Karpas-422 (cell line): ENCODE measurements around the gene KRTAP4-11. TPM values are rescaled to one million over a fixed set of nuclear protein-coding genes. Genes with fewer than 3 reads are reported as not detected.
"Not testable (repeated sequence)": the region's sequence is repeated elsewhere in the genome, so short reads cannot be mapped to it uniquely, and the experiment has no call there.

Experiments used
- DNase-seq: peaks from one replicate; pipeline ENCODE4 v3.0.0-alpha.2; 2015
- H2AFZ ChIP-seq: fragments of 200-600 bp; sonication (generic); 2 replicates; pipeline ENCODE4 v1.6.1; 2014; ENCODE audit warnings: antibody characterized with exemption, low read length, mixed read lengths
- H3K27ac ChIP-seq: fragments of 200-600 bp; sonication (generic); 2 replicates; pipeline ENCODE4 v1.5.1; 2014; ENCODE audit warnings: mild to moderate bottlenecking, low read length, moderate library complexity
- H3K27me3 ChIP-seq: fragments of 200-600 bp; sonication (generic); 2 replicates; pipeline ENCODE4 v1.6.1; 2014; ENCODE audit warnings: low read length, mixed read lengths
- H3K36me3 ChIP-seq: fragments of 200-600 bp; sonication (generic); 2 replicates; pipeline ENCODE4 v1.6.1; 2014; ENCODE audit warnings: low read length, mixed read lengths; ENCODE audit not compliant: insufficient read depth
- H3K4me1 ChIP-seq: fragments of 200-600 bp; sonication (generic); 2 replicates; pipeline ENCODE4 v1.6.1; 2014; ENCODE audit warnings: mild to moderate bottlenecking, low read length, mixed read lengths
- H3K4me2 ChIP-seq: fragments of 200-600 bp; sonication (generic); 2 replicates; pipeline ENCODE4 v1.6.1; 2014; ENCODE audit warnings: low read length, low read depth, mild to moderate bottlenecking; ENCODE audit not compliant: poor library complexity, severe bottlenecking
- H3K4me3 ChIP-seq: fragments of 200-600 bp; sonication (generic); 2 replicates; pipeline ENCODE4 v1.5.1; 2014; ENCODE audit warnings: mild to moderate bottlenecking, antibody characterized with exemption, low read length, mixed read lengths
- H3K79me2 ChIP-seq: fragments of 200-600 bp; sonication (generic); 2 replicates; pipeline ENCODE4 v1.6.1; 2014; ENCODE audit warnings: mild to moderate bottlenecking, low read length, mixed read lengths
- H3K9ac ChIP-seq: fragments of 200-600 bp; sonication (generic); 2 replicates; pipeline ENCODE4 v1.6.0; 2014; ENCODE audit warnings: low read length
- H3K9me2 ChIP-seq: fragments of 200-600 bp; sonication (generic), shearing (Covaris generic); replicated peaks from 2 replicates; pipeline ENCODE4 v1.6.0; 2014; ENCODE audit warnings: mild to moderate bottlenecking, low read length, moderate library complexity; ENCODE audit not compliant: insufficient read depth
- H3K9me3 ChIP-seq: fragments of 300-700, 200-600 bp; sonication (generic); 2 replicates; pipeline ENCODE4 v1.6.1; 2014; ENCODE audit warnings: low read length, mixed read lengths
- H4K20me1 ChIP-seq: fragments of 200-600 bp; sonication (generic); 2 replicates; pipeline ENCODE4 v1.6.1; 2014; ENCODE audit warnings: mild to moderate bottlenecking, antibody characterized with exemption, low read length, low read depth; ENCODE audit not compliant: insufficient read depth
- total RNA-seq: library from RNA; depleted of rRNA; stranded (reverse); fragments of >200 nt; shearing (Covaris generic); gene quantifications from 2 replicates; pipeline ENCODE4 v1.2.3, GENCODE V29; 2014; ENCODE audit warnings: low replicate concordance

KRTAP4-11 gene
- total RNA-seq, 1 experiment from 2014 or later = not detected

DNA sequence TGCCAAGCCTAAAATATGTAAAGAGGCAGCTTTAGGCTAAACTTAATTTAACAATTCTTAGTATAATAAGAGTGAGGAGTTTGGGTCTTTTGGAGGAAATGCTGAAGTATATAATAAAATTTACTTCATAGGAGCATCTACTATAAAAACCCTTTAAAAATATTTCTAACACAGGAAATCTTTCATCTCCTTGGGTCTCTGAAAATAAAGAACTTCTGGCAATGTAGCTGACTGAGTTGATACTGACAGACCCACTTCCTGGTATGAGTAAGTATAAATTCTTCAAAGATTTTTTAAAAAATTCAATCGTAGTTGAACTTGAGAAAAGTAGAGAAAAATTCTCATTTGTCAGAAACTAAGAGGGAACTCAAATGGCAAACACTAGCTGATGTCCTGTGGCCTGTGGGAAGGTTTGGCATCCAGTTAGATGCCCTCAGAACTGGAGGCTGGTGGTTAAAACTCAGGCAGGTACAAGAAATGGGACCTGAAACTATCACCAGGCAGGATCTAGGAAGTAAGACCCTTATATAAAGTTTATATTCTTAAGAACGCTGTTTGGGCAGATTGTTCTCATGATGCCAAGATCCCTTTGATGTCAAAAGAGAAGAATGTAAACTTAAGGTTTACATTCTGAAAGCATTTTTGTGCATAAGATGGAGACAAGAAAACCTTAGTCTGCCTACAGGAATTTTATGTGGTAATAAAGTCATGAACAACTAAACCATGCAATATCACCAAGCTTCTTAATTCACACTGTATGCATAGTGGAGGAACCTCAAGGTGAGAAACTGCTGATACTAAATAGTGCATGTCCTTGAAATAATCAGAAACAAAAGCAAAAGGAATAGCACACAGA lies 15.9 kb upstream of the KRTAP4-11 start:
- Histone ChIP-seq H3K4me1 (no peaks in the 10 kb centered on the region), H3K9ac (no peak overlapping the region), H3K4me3 (no peak overlapping the region), H3K4me2 (no peak overlapping the region), H3K79me2 (no peaks in the 10 kb centered on the region), H3K27me3 (no peaks in the 10 kb centered on the region), H3K9me3 (no peaks in the 10 kb centered on the region), H2AFZ (no peak overlapping the region), H3K36me3 (no peaks in the 10 kb centered on the region), H3K9me2 (no peaks in the 10 kb centered on the region), H3K27ac (no peak overlapping the region), H4K20me1 (no peaks in the 10 kb centered on the region)
- no peak for DNase-seq

DNA sequence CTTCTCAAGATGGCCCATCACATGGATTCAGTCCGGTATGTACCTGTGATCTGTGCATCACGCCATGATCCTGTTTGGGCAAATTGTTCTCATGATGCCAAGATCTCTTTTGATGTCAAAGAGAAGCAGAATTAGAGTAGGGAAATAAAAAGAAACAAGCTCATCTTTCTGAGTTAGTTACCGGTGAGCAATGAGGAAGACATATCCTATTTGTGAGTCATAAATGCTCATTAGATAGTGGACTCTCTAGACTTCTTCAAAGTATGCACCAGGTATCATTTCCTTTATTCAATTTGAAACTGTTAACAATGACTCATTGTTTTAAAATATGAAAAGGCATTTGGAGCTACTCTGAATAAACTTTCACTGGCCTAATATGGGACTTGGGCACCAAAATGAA lies 13.8 kb upstream of the KRTAP4-11 start:
- Histone ChIP-seq H3K27me3 (no peaks in the 10 kb centered on the region), H3K36me3 (no peaks in the 10 kb centered on the region), H3K9ac (no peak overlapping the region), H3K4me3 (no peak overlapping the region), H3K4me2 (no peak overlapping the region), H3K9me2 (no peaks in the 10 kb centered on the region), H3K79me2 (no peaks in the 10 kb centered on the region), H4K20me1 (no peaks in the 10 kb centered on the region), H3K4me1 (no peaks in the 10 kb centered on the region), H3K27ac (no peak overlapping the region), H2AFZ (no peak overlapping the region), H3K9me3 (no peaks in the 10 kb centered on the region)
- DNase-seq = no peak

DNA sequence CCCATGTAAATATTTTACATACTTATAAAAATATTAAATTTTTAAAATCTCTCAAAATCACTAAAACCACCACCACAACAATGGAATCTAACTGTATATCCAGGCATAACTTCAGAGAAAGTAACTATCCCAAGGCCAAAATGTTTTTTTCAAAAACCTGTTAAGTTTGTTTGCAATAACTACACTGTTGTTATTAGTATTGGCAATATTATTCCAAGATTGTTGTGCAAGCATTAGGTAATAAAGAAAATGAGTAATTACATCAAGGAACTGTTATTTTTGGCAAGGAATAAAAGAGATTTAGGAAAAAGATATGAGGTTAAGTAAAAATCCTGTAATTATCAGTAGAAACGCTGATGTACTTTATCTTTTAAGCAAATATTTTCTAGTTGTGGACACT lies 9.2 kb upstream of the KRTAP4-11 start:
- Histone ChIP-seq H3K27me3 (no peaks in the 10 kb centered on the region), H3K9ac (no peak overlapping the region), H3K9me3 (no peaks in the 10 kb centered on the region), H3K4me1 (no peaks in the 10 kb centered on the region), H3K79me2 (no peaks in the 10 kb centered on the region), H3K27ac (no peak overlapping the region), H2AFZ (no peak overlapping the region), H4K20me1 (no peaks in the 10 kb centered on the region), H3K36me3 (no peaks in the 10 kb centered on the region), H3K4me3 (no peak overlapping the region), H3K9me2 (no peaks in the 10 kb centered on the region), H3K4me2 (no peak overlapping the region)
- DNase-seq = no peak

DNA sequence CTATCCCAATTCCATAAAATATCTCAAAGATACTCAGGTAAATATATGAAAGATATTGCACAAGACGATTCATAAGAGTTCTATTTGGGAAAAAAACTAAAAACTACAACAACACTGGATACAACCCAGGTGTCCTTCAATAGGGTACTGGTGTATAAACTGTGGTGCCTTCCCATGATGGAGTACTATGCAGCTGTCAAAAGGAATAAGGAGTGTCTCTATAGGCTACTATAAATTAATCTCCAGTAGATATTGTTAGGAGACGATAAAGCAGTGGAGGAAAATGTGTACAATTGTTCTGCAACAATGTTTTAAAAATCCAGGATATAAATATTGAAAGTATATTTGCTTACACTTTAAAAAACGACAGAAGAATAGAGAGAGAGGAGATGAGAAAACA lies 8.2 kb upstream of the KRTAP4-11 start:
- Histone ChIP-seq H3K4me1 (no peaks in the 10 kb centered on the region), H3K36me3 (no peaks in the 10 kb centered on the region), H3K4me3 (no peak overlapping the region), H3K4me2 (no peak overlapping the region), H3K27ac (no peak overlapping the region), H2AFZ (no peak overlapping the region), H3K9ac (no peak overlapping the region), H3K79me2 (no peaks in the 10 kb centered on the region), H3K9me2 (no peaks in the 10 kb centered on the region), H4K20me1 (no peaks in the 10 kb centered on the region), H3K27me3 (no peaks in the 10 kb centered on the region), H3K9me3 (no peaks in the 10 kb centered on the region)
- DNase-seq = no peak

DNA sequence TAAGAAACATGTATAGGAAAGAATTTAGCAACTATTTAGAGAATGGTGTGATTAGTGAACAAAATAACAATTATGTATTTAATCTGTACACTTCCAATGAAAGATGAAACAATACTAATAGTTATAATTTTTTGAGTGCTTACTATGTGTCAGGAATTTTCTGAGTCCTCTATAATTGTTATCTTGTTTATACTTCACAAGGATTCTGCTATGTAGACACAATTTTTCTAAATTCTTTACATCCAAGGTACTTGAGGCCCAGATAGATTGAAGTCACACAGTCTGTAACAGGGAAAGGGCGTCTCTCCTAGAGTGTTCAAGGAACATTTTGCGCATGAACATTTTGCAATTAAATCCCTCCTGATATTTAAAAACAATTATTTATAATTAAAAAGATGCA lies 6.9 kb upstream of the KRTAP4-11 start:
- no peak overlapping the region for H2AFZ ChIP-seq
- H4K20me1 ChIP-seq = no peaks in the 10 kb centered on the region
- no peak overlapping the region for H3K4me2 ChIP-seq
- H3K9me3 ChIP-seq = no peaks in the 10 kb centered on the region
- no peak overlapping the region for H3K27ac ChIP-seq
- no peak overlapping the region for H3K4me3 ChIP-seq
- H3K79me2 ChIP-seq = no peaks in the 10 kb centered on the region
- no peak for DNase-seq
- H3K36me3 ChIP-seq = no peaks in the 10 kb centered on the region
- H3K9me2 ChIP-seq = no peaks in the 10 kb centered on the region
- peaks cover 5% of the 10 kb centered on the region for H3K4me1 ChIP-seq
- no peak overlapping the region for H3K9ac ChIP-seq
- no peaks in the 10 kb centered on the region for H3K27me3 ChIP-seq

DNA sequence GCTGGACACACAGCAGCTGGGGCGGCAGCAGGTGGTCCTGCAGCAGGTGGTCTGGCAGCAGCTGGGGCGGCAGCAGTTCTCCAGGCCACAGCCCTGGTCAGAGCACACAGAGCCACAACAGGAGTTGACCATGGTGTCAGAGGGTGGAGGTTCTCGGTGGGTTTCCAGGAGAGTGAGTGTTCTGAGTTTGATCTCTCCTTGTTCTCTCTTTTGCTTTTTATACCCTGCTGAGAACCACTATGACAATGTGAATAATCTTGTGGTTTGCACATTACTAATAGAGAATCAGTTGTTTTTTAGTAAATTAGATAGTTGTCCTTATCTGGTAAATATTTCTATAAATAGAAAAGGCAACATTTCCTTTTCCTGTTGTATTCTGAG lies 5.8 kb upstream of the KRTAP4-11 start, which contains the start of gene KRTAP4-12:
KRTAP4-12 (minus strand) TSS at position 192 of the 381 bp plus-strand sequence; CDS start at position 132, 60 bp downstream.
- H3K27me3 ChIP-seq, H3K4me2 ChIP-seq, DNase-seq, H3K9me3 ChIP-seq, H2AFZ ChIP-seq, H3K9me2 ChIP-seq, H3K4me1 ChIP-seq, H3K27ac ChIP-seq, H3K36me3 ChIP-seq, H4K20me1 ChIP-seq, H3K4me3 ChIP-seq, H3K79me2 ChIP-seq, H3K9ac ChIP-seq: not testable (repeated sequence)

DNA sequence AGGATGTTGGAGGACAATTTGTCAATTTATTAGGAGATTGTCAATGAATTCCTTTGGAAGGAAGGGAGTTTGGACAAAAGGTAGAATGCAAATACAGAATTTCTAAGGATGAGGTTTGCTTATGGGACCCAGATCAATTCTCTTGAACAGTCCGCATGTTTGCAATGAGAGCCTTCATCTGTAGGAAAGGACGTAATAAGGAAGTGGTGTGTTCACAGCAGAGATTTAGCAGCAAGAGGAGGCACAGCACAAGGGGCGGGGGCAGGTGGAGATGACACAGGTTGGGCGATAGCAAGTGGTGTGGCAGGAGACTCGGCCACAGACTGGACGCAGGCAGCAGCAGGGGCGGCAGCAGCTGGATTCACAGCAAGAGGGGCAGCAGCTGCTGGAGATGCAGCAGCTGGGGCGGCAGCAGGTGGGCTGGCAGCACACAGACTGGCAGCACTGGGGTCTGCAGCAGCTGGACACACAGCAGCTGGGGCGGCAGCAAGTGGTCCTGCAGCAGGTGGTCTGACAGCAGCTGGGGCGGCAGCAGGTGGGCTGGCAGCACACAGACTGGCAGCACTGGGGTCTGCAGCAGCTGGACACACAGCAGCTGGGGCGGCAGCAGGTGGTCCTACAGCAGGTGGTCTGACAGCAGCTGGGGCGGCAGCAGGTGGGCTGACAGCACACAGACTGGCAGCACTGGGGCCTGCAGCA lies 5.3 kb upstream of the KRTAP4-11 start:
- not testable (repeated sequence) for H3K27me3 ChIP-seq, H3K9me2 ChIP-seq, H3K27ac ChIP-seq, H3K4me2 ChIP-seq, H2AFZ ChIP-seq, H3K79me2 ChIP-seq, H3K9ac ChIP-seq, H3K9me3 ChIP-seq, H3K4me3 ChIP-seq, H3K4me1 ChIP-seq, H3K36me3 ChIP-seq, H4K20me1 ChIP-seq, DNase-seq

DNA sequence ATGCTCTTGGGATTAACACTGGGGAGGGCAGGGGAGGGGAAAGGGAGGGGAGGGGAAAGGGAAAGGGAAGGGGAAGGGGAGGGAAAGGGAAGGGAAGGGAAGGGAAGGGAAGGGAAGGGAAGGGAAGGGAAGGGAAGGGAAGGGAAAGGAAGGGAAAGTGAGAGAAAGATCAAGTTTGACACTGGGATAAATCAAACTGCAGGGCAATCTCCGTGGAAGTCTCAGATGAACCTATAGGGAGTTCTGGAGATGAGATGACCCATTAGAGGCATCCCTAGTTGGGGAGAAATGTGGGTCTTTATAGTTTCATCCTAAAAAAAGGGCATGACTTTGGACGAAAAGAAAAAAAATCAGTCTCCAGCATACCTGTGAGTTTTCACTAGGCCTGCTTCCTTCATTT lies 3.6 kb upstream of the KRTAP4-11 start:
- Histone ChIP-seq H2AFZ (no peak overlapping the region), H4K20me1 (no peaks in the 10 kb centered on the region), H3K9me3 (no peaks in the 10 kb centered on the region), H3K36me3 (no peaks in the 10 kb centered on the region), H3K9me2 (no peaks in the 10 kb centered on the region), H3K4me3 (no peak overlapping the region), H3K27ac (no peak overlapping the region), H3K27me3 (no peaks in the 10 kb centered on the region), H3K9ac (no peak overlapping the region), H3K4me2 (no peak overlapping the region), H3K4me1 (peaks cover 7% of the 10 kb centered on the region), H3K79me2 (no peaks in the 10 kb centered on the region)
- DNase-seq = no peak
